Measurements from ENCODE around the gene LGALS7.

LGALS7 gene

DNA sequence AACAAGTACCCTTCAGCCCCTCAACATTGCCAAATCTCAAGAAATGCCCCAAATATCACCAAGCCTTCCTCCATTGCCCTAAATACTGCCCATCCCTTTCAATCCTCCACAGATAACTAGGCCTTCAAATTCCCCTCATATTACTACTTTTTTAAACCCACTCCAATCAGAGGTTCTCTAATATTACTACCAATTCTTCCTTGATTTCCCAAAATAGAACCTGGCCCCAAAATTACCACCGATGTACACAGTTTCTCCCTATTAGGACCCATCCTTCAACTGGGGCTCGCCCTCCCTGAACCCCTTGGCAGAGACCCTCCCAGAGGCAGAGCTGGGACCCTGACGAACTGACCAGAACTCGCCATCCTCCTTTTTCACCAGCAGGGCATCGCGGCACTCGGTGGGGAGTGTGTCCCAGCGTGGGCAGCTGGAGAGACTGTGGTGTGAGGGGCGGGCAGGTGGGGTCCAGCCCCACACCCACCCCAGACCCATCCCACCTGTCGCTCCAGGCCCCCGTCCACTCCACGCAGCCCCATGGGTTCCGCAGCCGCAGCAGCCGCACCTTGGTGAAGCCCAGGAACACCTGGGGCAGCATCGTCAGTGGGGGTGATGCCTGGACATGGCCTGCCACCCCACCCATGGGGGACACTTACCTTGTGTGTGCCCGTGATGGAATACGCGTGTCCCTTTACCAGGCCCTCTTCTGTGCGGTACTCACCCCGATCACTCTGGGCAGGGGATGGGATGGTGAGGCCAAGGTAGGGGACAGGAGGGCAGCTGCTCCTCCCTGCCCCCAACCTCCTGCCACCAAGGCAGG lies 35.2 kb downstream of the LGALS7 start:
- no peak for DNase-seq

DNA sequence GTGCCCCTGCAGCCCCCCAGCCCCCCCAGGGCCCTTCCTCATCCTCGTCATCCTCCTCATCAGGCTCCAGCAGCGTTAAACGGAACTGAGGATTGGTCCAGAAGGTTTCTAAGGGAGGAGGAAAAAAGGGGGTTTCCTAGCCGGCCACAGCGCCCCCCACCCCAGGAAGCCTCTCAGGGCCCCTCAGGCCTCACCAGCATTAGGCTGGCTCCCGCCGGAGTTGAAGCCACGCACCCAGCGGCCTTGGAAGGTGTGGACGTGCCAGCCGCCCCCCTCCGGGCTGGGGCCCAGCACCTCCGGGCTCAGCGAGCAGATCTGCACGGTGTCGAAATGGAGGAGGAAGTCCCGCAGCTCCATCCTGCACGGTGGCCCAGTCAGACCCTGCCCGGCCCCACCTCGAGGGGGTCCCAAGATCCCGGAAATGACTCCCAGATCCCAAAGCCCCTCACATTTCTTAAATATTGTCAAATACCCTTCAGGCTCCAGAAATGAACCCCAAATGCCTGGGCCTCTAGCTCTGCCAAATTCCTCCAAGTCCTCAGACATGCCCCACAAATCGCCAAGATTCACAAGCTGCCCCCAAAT lies 35.9 kb downstream of the LGALS7 start:
- no peak for DNase-seq

DNA sequence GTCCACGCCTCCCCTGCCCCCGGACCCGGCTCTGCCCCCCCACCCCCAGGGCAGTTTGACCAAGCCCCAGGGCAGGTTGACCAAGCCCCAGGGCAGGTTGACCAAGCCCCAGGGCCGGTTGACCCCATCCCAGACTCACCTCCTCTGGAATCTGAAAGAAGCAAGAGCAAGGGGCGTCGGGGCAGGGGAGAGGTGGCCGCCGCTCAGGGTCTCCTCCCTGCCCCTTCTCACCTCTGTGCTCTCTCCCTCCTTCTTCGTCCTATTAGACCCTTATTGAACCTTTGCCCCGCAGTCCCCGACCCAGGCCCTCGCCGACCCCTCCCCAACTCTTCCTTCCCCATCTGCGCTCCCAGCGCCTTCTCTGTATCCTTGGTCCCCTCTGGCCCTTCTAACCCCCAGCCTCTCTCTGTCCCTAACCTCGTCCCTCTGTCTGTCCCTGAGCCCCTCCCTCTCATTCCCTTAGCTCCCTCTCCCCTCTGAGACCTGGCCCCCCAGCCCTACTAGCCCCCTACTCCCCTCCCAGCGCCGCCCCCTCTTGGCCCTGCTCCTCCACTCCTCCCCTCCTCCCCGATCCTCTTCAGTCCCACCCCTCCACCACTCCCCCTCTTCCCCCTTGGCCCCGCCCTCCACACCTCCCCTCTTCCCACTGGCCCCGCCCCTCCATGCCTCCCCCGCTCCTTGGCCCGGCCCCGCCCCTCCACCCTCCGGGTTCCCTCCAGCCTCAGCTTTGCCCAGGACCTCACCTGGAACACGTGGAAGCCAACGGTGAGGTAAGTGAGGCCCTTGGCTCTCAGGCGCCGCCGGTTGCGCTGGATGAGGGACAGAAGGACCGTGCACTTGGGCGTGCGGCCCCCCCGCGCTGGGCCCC lies 36.7 kb downstream of the LGALS7 start:
- DNase-seq = no peak

DNA sequence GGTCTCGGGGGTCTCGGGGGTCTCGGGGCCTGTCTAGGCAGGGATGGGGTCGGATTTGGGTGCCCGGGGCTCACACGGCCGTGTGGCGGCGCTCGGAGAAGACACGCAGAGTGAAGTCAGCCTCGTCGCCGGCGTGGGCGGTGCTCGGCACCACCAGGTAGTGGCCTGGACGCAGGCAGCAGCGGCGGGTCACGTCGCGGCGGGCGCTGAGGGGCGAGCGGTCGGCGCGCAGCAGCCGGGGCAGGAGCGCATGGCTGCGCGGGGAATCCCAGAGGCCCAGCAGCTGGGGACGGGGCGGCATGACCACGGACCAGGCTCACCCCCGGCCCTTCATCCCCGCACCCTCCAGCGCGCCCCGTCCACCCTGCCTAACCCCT lies 37.3 kb downstream of the LGALS7 start:
- no peak for DNase-seq

DNA sequence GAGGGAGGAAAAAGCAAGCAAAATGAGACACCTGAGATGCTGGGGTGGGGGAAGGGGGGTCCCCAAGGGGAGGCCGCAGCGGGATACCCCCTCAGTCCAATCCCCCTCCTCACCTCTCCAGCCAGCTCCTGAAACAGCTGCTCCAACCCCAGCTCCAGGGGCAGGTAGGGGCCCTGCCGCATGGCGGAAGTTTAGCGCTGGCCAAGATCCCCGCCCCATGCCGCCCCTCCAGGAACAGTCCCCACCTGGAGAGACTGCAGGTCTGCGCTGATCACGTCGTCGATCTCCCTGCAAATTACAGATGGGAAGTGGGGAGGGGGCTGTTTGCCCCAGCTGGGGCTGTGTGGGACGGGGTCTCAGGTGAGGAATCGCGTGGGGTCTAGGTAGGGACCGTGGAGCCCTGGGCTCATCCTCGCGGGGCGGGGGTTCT lies 38.0 kb downstream of the LGALS7 start:
- no peak for DNase-seq

DNA sequence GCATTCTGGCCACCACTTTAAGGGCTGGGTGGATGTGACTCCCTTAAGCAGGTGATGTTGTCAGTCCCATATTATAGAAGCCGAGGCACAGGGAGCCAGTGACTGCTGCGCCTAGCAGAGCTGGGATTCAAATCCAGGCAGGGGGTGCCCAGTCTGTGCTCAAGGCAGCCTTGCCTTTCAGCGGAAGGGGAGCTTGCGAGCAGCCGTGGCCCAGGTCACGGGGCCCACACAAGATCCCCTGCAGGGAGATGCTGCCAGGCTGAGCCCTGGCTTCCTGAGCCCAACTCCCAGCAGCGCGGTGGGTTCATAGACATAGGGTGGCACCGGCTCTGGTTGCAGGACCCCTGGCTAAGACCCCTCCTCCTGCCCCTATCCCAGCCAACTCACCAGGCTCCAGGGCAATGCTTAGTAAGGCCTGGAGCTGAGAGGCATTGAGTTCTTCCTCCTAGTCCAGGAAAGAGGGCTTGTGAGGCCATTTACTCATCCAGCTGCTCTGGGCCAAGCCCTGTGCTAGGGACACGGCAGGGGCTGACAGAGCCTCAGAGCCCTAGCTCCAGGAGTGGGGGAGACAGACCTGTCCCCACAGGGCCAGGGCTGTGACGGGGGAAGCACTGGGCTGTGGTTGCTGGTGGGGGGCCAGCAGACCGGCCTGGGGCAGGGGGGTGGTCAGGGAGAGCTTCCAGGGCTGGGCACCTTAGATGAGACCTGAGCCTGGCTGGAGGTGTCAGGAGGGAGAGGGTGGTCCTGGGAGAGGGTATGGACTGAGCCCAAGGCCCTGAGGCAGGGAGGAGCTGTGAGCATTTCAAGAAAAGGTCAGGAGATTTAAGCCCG lies 38.7 kb downstream of the LGALS7 start:
- no peak for DNase-seq

DNA sequence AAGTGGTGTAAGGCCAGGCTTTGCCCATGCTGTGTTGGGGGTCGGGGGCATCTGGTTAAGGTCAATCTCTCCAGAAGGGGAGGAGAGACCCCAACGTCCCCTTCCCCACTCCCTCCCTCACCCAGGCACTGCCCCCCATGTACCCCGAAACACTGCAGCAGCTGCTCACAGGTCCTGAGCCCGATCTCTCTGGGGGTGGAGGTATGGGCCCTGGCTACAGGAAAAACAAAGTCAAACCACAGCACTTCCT lies 39.2 kb downstream of the LGALS7 start:
- DNase-seq = no peak

DNA sequence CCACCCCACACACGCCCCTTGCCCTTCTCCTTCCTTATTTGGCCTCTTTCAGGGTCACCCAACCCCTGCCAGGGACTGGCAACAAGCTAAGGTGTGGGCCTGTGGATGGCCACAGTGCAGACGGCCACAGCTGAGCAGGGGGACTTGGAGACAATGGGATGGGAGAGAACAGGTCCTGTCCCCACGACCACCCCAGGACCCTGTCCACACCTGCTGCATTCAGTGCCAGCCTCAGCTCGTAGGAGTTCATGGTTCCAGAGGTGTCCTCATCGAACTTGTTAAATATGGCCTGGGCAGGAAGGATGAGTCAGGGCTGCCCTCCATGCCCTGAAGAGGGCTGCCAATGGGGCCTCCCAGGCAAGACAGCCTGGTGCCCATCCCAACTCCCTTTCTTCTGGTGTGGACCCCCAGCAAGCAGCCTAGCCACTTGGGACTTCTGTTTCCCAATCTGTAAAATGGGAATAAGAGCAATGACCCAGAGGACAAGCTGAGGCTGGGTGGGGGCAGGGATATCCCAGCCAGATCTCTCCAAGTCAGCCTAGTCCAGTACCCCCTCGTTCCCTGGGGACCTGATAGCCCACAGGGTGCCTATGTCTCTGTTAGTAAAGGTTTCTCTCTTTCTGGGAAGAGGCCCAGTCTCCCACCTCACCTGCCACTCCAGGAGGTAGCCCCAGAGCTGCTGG lies 39.7 kb downstream of the LGALS7 start:
- no peak for DNase-seq

DNA sequence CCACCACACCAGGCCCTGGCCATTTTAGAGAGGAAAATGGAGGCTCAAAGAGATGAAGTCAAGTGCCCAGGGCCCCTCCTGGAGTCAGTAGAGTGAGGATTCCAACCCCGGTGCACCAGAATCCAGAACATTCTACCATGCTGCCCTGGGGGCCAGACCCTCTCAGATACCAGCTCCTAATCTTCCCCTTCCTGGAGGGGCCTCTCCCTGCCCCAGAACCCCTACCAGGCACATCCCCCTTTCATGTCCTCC lies 40.1 kb downstream of the LGALS7 start:
- DNase-seq = no peak

DNA sequence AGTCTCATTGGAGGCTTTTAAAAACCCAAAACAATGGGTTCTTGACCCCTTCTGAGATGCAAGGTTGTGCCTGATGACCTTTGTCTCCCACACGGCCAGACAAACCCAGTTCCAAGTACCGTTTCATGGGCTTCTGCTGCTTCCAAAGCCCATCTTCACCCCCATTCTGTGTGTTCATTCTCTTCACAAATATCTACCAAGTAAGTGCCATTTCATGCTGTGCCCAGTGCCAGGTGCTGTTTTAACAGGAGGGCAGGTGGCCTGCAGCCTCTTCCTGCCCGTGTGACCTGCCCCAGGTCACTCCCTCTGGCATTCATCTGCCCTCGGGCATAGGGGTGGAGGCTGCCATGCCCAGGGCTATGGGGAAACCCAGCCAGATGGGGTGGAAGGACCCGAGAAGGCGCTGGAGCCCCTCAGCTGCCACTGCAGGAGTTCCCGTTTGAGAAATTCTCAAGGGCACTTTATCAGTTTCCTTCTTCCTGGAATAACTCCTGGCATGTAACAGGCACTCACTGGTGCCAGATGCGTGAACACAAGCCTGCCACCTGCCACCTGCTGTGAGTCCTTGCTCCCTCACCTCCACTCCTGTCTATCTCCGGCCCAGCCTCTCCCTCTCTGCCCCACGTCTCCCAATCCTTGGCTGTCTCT lies 41.5 kb downstream of the LGALS7 start:
- DNase-seq = no peak

DNA sequence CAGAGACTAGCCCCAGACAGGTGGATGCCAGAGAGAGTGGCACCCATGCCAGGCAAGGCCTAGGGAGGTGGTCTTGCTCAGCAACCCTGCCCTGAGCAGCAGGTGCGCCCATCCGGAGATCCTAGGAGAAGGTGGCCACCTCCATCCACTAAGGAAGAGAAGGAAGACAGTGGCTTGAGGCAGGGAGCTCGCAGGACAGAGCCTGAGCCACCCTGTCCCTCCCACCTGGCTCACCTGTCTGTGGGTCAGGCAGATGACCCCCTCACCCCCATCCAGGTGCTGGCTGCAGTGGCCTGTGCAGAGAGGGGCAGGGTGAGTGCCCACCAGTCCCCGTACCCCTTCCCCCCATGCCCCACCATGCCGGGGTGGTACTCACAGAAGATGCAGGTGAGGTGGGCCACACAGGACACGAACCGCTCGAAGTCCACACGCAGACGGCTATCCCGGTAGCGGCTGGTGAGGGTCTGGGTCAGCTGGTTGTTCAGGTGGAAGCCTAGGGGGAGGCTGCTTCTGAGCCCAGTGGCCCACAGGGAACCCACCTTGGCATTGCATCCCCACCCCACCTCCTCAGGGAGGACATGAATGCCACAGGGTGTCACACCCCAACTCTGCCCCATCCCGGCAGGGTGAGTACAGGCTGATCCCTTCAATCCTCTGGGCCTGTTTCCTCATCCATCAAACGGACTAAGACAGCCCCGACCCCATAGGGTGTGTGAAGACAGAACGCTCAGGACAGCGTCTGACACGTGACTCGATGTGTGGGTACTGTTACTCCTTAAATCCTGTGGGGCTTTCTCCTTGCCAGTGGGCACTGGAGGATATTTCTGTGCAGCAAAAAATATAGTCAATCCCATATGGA lies 42.4 kb downstream of the LGALS7 start:
- DNase-seq = no peak

DNA sequence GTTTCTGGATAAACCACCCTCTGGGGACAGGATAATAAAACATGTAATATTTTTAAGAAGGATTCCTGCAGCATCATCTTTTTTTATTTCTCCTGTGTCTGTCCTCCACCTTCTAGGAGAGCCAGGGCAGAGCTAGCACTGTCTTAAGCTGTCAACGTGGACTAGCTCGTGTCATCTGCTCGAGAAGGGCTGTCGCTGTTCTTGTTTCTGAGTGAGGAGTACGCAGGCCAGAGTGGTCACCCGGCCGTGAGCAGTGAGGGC lies 42.9 kb downstream of the LGALS7 start:
- no peak for DNase-seq

DNA sequence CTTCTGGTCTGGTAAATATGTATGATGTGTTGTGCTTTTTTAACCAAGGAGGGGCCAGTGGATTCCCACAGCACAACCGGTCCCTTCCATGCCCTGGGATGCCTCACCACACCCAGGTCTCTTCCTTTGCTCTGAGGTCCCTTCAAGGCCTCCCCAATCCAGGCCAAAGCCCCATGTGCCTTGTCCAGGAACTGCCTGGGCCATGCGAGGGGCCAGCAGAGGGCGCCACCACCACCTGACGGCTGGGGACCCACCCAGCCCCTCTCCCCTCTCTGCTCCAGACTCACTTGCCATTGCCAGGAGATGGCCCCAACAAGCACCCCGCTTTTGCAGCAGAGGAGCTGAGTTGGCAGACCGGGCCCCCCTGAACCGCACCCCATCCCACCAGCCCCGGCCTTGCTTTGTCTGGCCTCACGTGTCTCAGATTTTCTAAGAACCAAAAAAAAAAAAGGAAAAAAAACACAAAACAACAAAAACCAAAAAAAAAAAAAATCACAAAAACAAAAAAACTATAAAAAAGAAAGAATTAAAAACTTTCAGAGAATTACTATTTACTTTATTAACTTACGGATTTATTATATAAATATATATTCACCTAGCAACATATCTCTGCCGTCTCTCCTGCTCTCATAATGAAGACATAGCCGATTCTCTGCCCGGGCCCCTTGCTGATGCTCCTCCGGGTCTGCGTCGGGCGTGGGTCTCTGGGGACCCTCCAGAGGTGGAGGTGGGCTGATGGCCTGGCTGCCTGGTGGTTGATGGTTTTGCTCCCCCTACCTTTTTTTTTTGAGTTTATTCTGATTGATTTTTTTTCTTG lies 43.5 kb downstream of the LGALS7 start:
- peak in 7 of 14 donors; percentile 11 to 36 (median 29) for DNase-seq

DNA sequence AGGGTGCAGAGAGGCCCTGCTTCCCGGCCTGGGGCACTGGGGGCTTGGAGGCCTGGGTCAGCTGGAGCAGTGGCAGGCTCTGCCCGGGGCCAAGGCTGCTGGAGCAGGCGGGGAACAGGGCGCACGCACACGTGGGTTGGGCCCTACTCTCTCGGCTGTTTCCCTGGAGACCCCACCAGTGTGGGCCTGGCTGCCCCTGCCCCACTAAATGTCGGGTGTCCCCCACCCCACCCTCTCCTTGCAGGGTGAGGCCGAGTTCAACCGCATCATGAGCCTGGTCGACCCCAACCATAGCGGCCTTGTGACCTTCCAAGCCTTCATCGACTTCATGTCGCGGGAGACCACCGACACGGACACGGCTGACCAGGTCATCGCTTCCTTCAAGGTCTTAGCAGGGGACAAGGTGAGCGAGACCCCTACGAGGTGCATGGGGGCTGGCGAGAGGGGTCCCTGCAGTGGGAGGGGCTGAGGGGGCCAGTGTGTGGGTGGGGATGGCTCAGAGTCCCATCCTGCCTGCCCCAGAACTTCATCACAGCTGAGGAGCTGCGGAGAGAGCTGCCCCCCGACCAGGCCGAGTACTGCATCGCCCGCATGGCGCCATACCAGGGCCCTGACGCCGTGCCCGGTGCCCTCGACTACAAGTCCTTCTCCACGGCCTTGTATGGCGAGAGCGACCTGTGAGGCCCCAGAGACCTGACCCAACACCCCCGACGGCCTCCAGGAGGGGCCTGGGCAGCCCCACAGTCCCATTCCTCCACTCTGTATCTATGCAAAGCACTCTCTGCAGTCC lies 44.4 kb downstream of the LGALS7 start:
- no peak for DNase-seq

DNA sequence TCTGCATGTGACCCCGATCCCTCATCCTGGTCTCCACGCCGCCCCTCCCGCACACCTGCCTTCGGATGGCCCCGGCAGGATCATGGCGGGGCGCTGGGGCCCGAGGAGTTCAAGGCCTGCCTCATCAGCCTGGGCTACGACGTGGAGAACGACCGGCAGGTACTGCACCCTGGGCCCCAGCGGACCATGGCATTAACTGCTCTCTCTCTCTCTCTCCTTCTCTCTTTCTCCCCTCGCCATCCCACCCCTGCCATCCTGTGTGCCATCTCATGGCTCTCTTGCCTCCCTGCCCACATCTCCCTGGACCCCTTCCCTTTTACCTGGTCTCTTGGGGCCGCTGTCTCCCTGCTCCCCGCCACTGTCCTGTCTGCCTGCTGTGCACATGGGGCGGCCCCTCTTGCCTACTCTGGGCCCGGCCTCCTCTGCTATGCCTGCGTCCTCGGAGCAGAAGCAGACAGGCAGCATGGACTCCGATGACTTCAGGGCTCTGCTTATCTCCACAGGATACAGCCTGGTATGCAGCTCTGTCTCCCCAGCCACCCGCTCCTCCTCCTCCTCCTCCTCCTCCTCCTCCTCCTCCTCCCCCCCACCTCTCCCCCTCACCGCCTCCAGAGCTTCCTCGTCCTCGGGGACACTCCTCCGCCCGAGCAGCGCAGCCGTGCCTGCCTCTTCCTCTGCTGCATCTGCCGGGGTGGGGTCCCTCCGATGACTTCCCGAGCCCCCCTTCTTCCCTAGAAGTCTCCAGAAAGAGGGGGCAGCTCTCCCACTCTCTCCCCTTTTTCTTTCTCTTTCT lies 45.3 kb downstream of the LGALS7 start:
- no peak for DNase-seq

DNA sequence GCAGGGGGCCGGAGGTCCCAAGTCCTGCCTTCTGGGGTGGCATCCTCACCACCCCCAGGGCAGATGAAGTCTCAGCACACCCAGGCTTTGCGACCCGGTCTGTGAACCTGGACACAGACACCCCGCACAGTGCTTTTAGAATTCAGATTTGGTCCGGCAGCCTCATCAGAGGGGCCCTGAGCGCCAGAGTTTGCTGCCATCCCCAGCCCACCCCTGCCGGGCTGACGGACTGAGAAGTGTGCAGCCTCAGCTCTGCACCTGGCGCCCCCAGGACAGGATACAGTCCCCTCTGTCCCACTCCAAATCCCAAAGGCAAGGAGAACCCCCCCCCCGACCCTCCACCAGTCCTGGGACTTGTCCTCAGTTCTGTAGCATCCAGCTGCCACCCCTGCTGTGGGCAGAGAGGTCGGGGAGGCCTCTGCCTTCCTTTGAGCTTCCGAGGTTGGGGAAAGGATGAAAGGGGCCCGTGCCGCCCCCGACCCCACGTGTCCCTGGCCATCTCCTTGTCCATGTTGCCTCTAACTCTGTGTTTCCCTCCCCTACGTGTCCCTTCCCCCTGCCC lies 45.9 kb downstream of the LGALS7 start:
- DNase-seq = no peak

DNA sequence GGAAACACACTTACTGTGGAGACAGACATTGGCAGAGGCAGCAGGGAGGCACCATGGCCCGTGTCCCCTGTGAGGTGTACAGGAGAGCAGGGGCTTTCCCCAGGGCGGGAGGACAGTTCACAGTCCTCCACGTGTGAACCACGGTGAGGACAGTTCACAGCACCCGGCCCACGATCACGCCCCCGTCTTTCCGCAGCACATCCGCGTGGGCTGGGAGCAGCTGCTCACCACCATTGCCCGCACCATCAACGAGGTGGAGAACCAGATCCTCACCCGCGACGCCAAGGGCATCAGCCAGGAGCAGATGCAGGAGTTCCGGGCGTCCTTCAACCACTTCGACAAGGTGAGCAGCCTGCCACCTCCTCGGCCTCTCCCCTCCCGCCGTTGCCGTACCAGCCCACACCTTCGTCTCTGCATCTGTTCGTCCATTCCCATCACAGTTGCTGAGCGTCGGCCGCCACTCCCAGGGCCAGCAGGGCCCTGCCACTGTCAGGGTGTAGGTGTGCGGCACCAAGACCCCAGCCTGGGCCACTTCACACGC lies 46.5 kb downstream of the LGALS7 start:
- DNase-seq = no peak

DNA sequence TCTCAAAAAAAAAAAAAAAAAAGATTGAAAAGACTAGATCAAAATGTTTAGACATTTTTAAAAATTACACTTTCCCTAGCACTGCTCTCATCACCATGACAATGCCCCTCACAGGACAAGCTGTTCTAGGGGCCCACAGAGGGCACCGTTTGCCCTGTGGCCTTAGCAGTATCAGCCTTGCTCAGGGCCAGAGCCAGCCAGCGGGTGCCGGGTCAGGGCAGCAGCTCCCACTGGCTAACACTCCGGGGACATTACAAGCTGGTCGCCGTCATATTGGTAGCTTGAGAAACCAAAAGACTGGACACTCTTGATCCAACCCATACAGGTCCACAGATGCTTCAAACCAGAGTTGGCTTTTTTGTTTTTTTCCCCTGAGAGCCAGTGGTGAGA lies 47.0 kb downstream of the LGALS7 start:
- no peak for DNase-seq

Data from C1 segment of cervical spinal cord (tissue), 14 donors.